Fibroblast of lung (primary cell): ENCODE data around the gene VPS51. TPM values are rescaled to one million over a fixed set of nuclear protein-coding genes. Genes with fewer than 3 reads are reported as not detected.

Experiments used
- DNase-seq, 2 donors: peaks; one replicate each; pipeline versions ENCODE4 v3.0.0 to v3.0.0-alpha.2; 2010; ENCODE audit warnings: low read depth in 2 of 2
- H2AFZ ChIP-seq: 2 replicates; pipeline ENCODE4 v1.5.1; 2012; ENCODE audit warnings: low read length, control low read depth, inconsistent platforms
- H3K27ac ChIP-seq: 2 replicates; pipeline ENCODE4 v1.5.1; 2011; ENCODE audit warnings: low read length, control low read depth; ENCODE audit not compliant: insufficient read depth
- H3K27me3 ChIP-seq: 2 replicates; pipeline ENCODE4 v1.5.1; 2011; ENCODE audit warnings: mild to moderate bottlenecking, low read length; ENCODE audit not compliant: control insufficient read depth, insufficient read depth
- H3K36me3 ChIP-seq: 2 replicates; pipeline ENCODE4 v1.5.1; 2011; ENCODE audit warnings: low read length; ENCODE audit not compliant: control insufficient read depth, insufficient read depth
- H3K4me1 ChIP-seq: 2 replicates; pipeline ENCODE4 v1.5.1; 2011; ENCODE audit warnings: low read length; ENCODE audit not compliant: control insufficient read depth, insufficient read depth; ENCODE audit errors: extremely low read depth
- H3K4me2 ChIP-seq: 2 replicates; pipeline ENCODE4 v1.5.1; 2011; ENCODE audit warnings: low read length, control low read depth; ENCODE audit not compliant: insufficient read depth; ENCODE audit errors: extremely low read depth
- H3K4me3 ChIP-seq, 4 experiments: fragments of 200-600 bp in 1 of 4; sonication (generic) in 1 of 4; replicated peaks in 1 of 4; 2 replicates each; pipeline ENCODE4 v1.5.1; 2011 to 2016; ENCODE audit warnings: low read length in 4 of 4, low read depth in 3 of 4, mild to moderate bottlenecking in 3 of 4, control low read depth in 2 of 4, inconsistent platforms in 1 of 4, mixed read lengths in 1 of 4; ENCODE audit not compliant: insufficient read depth in 1 of 4; ENCODE audit errors: control extremely low read depth in 1 of 4
- H3K79me2 ChIP-seq: 2 replicates; pipeline ENCODE4 v1.5.1; 2012; ENCODE audit warnings: mild to moderate bottlenecking, low read length, inconsistent platforms; ENCODE audit not compliant: control insufficient read depth, insufficient read depth
- H3K9ac ChIP-seq: 2 replicates; pipeline ENCODE4 v1.5.1; 2011; ENCODE audit warnings: mild to moderate bottlenecking, low read length, control low read depth; ENCODE audit not compliant: insufficient read depth
- H3K9me3 ChIP-seq: 2 replicates; pipeline ENCODE4 v1.5.1; 2012; ENCODE audit warnings: low read depth, low read length; ENCODE audit not compliant: control insufficient read depth, insufficient read depth
- H4K20me1 ChIP-seq: 2 replicates; pipeline ENCODE4 v1.5.1; 2011; ENCODE audit warnings: low read length; ENCODE audit not compliant: control insufficient read depth, insufficient read depth; ENCODE audit errors: extremely low read depth
- EZH2 ChIP-seq: IDR thresholded peaks from 2 replicates; pipeline ENCODE4 v1.5.1; 2012; ENCODE audit warnings: low read length, control low read depth, mild to moderate bottlenecking; ENCODE audit errors: missing control alignments
- polyA plus RNA-seq, 2 donors: library from polyadenylated mRNA; depleted of rRNA in 1 of 2; stranded (reverse) in 1 of 2; unstranded in 1 of 2; fragments of >200 nt; gene quantifications; 2 replicates each; pipeline ENCODE4 v1.2.1, GENCODE V29; 2011 to 2012; ENCODE audit warnings: missing spikeins in 1 of 2
- total RNA-seq: library from RNA; depleted of rRNA; stranded (reverse); fragments of >200 nt; gene quantifications from 2 replicates; pipeline ENCODE4 v1.2.1, GENCODE V29; 2014
- TF ChIP-seq, protein P1 (sequence below), 2 donors: IDR thresholded peaks in 1 of 2; conservative IDR thresholded peaks in 1 of 2; 1 replicate in 1 of 2; 2 replicates in 1 of 2; pipeline ENCODE4 v1.5.1; 2011 to 2012; ENCODE audit warnings: low read length in 2 of 2, control low read depth in 1 of 2, inconsistent platforms in 1 of 2, low read depth in 1 of 2, mild to moderate bottlenecking in 1 of 2

Gene VPS51
- total and polyA plus RNA-seq, 2 donors (not counting 1 experiment from before 2014, with no cell fraction given), result 22.0 to 144 TPM

DNA sequence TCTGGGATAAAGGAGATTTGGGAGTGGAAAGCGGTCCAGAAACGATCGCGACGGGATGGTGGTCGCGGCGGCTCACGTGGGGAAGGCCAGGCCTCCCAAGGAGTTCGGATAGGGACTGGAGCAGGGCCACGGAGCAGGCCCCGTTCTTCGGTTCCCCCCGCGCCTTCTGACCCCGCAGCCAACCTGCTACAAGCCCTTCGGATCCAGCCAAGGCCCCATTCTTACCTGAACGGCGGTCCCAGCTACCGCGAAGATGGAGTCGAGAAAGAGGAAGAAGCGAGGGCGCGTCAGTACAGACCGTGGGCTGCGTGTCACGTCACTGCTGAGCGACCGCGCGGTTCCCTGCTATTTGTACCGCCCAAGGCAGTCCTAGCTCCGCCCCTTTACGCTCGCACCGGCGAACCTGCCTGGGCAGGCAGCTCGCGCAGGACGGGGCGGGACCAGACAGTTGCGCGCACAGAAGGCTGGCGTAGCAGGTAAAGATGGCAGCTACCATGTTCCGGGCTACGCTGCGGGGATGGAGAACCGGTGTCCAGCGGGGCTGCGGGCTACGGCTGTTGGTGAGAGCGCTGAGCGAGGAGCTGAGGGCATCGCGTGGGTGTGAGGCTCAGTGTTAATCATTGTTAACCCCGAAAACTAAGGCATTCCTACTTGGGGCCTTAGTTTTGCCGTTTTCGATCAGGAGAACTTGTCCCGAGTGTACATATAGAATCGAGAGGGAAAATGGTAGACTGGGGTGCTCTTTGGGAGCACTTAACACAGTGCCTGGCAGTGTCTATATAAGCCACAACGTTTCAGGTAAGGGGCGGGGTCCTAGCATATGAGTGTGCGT is 26.1 kb downstream of the VPS51 start, which contains the start of the genes FAU and MRPL49:
TSS of gene FAU (minus strand) at position 270 of the 832 bp plus-strand sequence. CDS start 321 bp downstream, outside the sequence.
TSS of gene MRPL49 (plus strand) at position 457 of the 832 bp plus-strand sequence. CDS start at position 483, 26 bp downstream.
- no peaks in the 10 kb centered on the region for H4K20me1 ChIP-seq
- peak within 1 kb of the TSS; percentile 96 for H2AFZ ChIP-seq
- peaks cover 20% of the 10 kb centered on the region for H3K36me3 ChIP-seq
- H3K4me2 ChIP-seq, result peak within 1 kb of the TSS; percentile 96
- peak within 1 kb of the TSS; percentile 57 to 98 (median 85) for H3K4me3 ChIP-seq
- H3K27ac ChIP-seq, result peak within 1 kb of the TSS; percentile 94
- H3K27me3 ChIP-seq, result no peaks in the 10 kb centered on the region
- peak within 1 kb of the TSS; percentile 95 for H3K9ac ChIP-seq
- H3K4me1 ChIP-seq, result peaks cover 6% of the 10 kb centered on the region
- no peaks in the 10 kb centered on the region for H3K9me3 ChIP-seq
- peaks cover 29% of the 10 kb centered on the region for H3K79me2 ChIP-seq
- TF ChIP-seq, protein P1, sequence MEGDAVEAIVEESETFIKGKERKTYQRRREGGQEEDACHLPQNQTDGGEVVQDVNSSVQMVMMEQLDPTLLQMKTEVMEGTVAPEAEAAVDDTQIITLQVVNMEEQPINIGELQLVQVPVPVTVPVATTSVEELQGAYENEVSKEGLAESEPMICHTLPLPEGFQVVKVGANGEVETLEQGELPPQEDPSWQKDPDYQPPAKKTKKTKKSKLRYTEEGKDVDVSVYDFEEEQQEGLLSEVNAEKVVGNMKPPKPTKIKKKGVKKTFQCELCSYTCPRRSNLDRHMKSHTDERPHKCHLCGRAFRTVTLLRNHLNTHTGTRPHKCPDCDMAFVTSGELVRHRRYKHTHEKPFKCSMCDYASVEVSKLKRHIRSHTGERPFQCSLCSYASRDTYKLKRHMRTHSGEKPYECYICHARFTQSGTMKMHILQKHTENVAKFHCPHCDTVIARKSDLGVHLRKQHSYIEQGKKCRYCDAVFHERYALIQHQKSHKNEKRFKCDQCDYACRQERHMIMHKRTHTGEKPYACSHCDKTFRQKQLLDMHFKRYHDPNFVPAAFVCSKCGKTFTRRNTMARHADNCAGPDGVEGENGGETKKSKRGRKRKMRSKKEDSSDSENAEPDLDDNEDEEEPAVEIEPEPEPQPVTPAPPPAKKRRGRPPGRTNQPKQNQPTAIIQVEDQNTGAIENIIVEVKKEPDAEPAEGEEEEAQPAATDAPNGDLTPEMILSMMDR (conservative IDR thresholded peaks at IDR 0.05 in 1 of 2, IDR thresholded peaks at IDR 0.05 in 1 of 2; ENCODE audit: low read depth in 1 of 2, low read length in 2 of 2), result no peak
- TF ChIP-seq EZH2, result no peak
- peak; percentile 95 to 96 for DNase-seq

DNA sequence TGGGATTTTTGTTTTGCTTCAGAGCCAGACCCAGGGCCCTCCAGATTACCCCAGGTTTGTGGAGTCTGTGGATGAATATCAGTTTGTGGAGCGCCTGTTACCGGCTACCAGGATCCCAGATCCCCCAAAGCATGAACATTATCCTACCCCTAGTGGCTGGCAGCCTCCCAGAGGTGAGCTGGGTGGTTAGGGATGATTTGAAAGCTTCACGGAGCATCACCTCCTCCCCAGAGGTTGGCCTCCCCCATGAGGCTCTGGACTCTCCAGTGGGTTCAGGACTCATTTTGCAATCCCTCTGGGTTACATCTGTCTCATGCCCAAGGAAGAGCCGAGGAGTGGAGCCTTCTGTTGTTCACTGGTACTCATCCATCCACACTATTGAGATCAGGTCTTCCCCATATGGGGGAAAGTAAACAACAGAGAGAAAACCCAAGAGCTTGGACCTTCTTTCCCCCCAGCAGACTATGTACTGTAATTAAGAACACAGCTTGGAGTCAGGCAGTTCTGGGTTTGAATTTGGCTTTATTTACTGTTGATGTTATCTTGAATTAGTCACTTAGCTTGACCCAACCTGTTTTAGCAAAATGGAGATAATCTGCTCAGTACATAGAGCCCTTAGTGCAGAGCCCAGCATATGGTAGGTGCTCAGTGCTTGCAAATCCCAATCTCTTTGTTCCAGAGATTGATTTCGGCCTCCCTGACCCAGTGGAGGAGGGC is 28.6 kb downstream of the VPS51 start:
- no peak overlapping the region for H3K4me2 ChIP-seq
- H3K4me3 ChIP-seq, result no peak overlapping the region
- no peak for DNase-seq
- peaks cover 29% of the 10 kb centered on the region for H3K79me2 ChIP-seq
- H3K4me1 ChIP-seq, result peaks cover 6% of the 10 kb centered on the region
- no peak for TF ChIP-seq EZH2
- TF ChIP-seq, protein P1 (conservative IDR thresholded peaks at IDR 0.05 in 1 of 2, IDR thresholded peaks at IDR 0.05 in 1 of 2; ENCODE audit: low read depth in 1 of 2, low read length in 2 of 2), result no peak
- H3K27me3 ChIP-seq, result no peaks in the 10 kb centered on the region
- no peak overlapping the region for H3K27ac ChIP-seq
- no peaks in the 10 kb centered on the region for H4K20me1 ChIP-seq
- H3K36me3 ChIP-seq, result peaks cover 31% of the 10 kb centered on the region
- H3K9me3 ChIP-seq, result no peaks in the 10 kb centered on the region
- H3K9ac ChIP-seq, result no peak overlapping the region
- no peak overlapping the region for H2AFZ ChIP-seq
